Activated T-helper 1 cell treated with anti-CD3 and anti-CD28 coated beads, Interleukin-2, amount 50 U/mL, for 16 hours (primary cell): ENCODE measurements around the gene PCIF1.
A peak's percentile ranks its signal among the peaks of the same experiment; 100 is the strongest.
"Not testable (repeated sequence)": the region's sequence is repeated elsewhere in the genome, so short reads cannot be mapped to it uniquely, and the experiment has no call there.

Experiments used
- DNase-seq, 2 donors: peaks; one replicate each; pipeline ENCODE4 v3.0.0-alpha.2; 2020; ENCODE audit warnings: low read depth in 1 of 2, low spot score in 1 of 2

The PCIF1 gene

DNA sequence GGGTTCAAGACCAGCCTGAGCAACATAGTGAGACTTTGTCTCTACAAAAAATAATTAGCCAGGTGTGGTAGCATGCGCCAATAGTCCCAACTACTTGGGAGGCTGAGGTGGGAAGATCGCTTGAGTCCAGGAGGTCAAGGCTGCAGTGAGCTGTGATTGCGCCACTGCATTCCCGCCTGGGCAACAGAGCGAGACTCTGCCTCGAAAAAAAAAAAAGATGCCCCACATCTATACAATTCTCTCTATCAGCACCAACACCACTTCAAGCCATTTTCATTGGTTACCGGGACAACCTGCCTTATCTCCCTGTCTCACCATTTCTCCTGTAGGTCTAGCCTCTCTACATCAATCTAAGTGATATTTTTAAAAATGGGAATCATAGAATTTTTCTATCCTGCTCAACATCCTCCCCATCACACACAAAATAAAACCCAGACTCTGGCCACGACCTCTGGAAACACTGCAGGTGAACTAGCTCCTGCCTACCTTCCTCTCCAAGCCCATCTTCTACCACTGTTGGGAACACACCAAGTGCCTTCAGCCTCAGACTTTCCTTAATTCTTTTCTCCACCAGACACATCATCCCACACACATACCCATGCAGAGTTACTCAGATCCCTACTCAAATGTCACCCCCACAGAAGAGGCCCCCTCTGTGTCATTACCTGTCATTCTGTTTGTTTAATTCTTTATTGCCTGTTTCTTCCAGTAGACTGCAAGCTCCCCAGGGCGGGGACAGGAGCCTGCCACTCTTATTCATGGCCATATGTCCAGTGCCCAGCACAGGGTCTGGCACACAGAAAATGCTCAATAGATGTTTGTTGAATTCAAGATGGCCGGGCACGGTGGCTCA is 12.9 kb upstream of the PCIF1 start:
- no peak for DNase-seq

DNA sequence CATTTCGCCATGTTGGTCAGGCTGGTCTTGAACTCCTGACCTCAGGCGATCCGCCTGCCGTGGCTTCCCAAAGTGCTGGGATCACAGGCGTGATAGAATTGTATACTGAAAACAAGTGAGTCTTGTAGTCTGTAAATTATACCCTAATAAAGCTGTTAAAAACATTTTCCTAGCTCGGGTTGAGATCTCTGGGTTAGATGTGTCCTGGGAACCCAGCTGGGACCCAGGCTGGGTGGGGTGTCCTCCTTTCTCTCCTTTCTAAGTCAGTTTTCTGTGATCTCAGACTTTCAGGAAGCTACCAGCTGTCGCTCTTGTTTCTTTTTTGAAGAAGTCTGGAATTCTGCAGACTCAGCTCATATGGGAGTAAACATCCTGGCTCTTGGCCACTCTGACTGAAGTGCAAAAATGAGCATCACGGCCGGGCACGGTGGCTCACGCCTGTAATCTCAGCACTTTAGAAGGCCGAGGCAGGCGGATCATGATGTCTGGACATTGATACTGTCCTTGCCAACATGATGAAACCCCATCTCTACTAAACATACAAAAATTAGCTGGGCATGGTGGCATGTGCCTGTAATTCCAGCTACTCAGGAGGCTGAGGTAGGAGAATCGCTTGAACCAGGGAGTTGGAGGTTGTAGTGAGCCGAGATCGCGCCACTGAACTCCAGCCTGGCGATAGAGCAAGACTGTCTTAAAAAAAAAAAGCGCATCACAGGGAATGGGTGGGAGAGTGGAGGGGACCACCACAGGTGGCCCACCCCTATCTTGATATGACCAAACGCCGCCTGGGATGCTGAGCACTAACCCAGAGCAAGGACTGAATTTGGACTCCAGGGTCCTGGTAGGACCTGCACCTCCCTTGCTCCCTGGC is 9.9 kb upstream of the PCIF1 start:
- DNase-seq = no peak

GRCh38 chr20:45925821-45926506 is 8.5 kb upstream of the PCIF1 start:
- no peak for DNase-seq

DNA sequence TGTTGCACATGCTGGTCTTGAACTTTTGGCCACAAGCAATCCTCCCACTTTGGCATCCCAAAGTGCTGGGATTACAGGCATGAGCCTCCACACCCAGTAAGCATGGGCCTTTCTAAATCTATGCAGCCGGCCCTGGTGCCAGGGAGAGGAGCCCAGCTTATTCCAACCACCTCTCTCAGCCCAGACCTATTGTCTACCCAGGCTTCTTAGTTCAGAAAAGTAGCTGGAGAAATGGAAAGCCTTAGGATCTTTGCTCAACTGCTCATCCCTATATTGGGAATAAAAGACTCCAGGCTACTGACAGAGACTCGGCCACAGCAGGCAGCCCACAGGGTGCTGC is 7.8 kb upstream of the PCIF1 start:
- DNase-seq = no peak

DNA sequence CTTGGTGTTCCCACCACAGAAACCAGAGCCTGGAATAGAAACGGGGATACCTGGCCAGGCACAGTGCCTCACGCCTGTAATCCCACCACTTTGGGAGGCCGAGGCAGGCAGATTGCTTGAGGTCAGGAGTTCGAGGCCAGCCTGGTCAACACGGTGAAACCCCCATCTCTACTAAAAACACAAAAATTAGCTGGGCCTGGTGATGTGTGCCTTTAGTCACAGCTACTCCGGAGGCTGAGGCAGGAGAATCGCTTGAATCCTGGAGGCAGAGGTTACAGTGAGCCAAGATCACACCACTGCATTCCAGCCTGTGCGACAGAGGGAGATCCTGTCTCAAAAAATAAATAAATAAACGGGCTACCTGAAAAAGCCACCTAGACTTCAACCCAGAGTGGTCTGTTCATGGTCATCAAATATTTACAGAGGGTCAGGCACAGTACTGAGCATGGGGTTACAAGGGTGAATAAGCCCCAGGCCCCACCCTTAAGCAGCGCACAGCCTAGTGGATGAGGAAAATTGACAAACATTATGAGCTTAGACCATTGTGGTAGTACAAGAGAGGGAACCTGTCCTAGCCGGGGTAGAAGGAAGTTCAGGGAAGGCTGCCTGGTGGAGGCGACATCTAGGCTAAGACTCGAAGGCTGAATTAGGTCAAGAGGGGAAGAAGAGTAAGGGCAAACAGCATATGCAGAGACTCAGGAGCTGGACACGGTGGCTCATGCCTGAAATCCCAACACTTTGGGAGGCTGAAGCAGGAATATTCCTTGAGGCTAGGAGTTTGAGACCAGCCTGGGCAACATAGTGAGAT is 7.2 kb upstream of the PCIF1 start:
- no peak for DNase-seq

GRCh38 chr20:45931680-45932079 is 2.8 kb upstream of the PCIF1 start:
- DNase-seq = not testable (repeated sequence)

- peak; percentile 26 to 32 for DNase-seq
Measured at GRCh38 chr20:45933266-45934045, 1.0 kb upstream of the PCIF1 start.

DNA sequence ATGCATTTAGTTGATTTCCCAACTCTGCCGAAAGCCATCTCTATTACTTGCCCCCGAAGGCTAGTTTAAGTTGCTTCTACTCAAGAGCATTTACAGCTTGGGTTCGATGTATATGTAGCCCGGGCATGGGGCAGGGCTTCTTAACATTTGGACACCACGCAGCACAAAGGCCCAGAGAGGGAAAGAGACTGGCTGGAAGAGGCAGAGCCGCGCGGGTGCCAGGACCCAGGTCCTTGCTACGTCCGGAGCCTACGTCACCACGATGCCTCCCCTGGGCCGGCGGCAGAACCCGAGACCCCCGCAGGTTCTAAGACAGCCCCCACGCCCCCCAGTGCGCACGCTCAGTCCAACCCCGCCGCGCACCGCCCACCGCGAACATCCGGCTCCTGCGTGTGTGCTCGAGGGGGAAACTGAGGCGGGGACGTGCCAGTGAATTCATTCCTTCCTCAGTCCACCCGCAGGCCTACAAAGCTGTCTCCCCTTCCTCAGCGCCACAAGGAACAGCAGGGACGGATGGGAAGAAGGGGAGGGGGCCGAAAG is 367 bp upstream of the PCIF1 start:
- no peak for DNase-seq

DNA sequence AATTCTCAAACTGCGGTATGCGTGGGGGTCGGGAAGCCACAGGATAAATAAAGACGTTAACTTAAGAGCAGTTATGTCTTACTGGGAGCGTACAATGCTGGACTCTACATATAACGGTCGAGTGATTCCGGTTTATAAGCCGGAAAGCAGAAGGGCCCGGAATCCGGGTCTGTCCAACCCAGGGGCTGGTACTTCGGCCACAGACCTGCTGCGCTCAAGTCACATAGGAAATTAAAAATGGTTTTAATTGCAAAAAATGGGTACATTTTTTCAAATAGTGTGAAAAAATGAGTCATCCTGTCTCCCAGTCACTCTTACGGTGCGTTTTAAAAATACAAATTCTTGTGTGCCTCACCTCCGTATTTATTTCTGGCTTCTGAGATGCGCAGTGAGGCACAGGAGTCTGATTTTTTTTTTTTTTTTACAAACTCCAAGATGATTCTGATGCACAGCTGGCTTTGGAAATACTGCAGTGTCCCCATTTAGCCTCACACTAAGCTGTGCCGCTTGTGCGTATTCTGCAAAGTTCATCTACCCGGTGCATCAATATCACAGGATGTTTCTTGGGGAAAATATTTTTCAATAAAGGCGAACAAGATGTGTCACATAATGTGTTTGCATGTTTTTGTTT is 1.0 kb downstream of the PCIF1 start:
- no peak for DNase-seq

DNA sequence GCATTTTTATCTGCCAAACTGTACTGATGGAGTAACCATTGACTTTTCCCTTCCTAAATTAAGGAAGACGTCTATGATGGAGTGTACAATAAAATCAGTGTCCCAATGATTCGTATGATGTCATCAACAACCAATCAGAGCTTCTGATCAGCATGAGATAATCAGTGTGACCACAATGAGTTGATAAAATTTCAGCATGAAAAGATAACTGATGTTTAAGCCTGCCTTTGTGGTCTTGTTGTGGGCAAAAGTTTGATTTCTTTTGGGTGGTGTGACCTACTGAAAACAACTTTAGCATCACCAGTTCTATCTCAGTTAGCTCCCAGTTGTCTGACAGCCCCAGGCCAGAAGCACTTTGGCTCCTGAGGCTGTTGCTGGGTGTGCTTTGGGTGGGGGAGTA is 3.3 kb downstream of the PCIF1 start:
- DNase-seq = no peak

GRCh38 chr20:45938727-45939438 is 4.4 kb downstream of the PCIF1 start:
- DNase-seq = no peak

GRCh38 chr20:45940053-45940452 is 5.6 kb downstream of the PCIF1 start:
- no peak for DNase-seq

DNA sequence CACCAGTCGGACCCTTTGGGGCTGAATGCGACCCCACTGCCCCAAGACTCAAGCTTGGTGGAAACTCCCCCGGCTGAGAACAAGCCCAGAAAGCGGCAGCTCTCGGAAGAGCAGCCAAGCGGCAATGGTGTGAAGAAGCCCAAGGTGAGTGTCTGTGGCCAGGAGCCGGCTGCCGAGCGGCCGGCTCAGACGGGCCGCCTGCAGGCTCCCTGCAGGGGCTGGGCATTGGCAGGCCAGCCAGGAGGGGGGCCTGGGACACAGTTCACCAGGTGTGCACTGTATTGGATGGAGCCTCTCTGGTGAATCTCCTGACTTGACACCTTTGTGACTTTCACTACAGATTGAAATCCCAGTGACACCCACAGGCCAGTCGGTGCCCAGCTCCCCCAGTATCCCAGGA is 6.0 kb downstream of the PCIF1 start:
- DNase-seq = no peak

DNA sequence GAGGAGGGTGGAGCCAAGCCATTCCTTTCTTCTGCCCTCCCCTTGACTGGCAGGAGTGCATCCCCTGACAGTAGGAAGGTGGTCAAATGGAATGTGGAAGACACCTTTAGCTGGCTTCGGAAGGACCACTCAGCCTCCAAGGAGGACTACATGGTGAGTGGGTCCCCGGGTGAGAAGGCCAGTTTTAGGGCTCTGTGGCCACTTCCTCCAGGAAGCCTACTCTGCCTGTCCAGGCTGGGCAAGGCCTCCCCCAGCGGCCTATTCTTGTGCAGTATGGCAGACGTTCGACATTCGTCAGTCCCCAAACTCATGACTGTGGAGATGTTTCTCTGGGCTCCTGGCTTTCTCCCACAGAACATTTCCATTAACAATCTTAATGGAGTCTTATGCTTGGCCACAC is 9.1 kb downstream of the PCIF1 start:
- no peak for DNase-seq

DNA sequence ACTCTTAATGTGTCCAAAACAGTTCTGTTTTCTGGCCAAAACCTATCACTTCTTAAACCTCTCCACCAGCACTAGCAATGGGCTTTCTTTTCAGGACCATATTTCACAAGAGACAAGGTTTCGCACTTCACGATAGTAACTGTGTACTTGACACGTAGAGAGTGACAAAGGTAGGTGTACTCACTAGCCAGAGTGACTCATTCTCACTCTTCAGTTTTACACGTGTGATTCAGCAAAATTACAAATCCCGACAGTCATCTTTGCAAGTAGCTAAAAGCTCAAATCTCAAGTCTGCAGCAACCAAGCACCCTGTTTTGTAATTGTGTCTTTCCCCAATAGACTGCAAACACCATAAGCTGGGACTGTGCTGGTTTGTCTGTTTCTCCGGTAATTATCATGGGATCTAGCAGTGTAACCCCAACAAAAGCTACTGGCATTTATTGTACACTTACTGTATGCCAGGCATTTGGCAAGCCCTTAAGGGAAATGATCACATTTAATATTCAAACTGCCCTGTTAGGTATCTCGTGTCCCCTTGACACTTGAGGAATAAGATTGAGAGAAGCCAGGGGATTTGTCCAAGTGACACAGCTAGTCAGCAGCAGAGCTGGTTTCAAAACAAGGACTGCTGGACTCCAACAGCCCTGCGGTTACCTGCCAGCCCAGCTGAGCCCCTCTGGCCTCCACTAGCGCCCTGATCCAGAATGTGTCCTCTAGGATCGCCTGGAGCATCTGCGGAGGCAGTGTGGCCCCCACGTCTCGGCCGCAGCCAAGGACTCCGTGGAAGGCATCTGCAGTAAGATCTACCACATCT is 9.9 kb downstream of the PCIF1 start:
- DNase-seq = no peak

DNA sequence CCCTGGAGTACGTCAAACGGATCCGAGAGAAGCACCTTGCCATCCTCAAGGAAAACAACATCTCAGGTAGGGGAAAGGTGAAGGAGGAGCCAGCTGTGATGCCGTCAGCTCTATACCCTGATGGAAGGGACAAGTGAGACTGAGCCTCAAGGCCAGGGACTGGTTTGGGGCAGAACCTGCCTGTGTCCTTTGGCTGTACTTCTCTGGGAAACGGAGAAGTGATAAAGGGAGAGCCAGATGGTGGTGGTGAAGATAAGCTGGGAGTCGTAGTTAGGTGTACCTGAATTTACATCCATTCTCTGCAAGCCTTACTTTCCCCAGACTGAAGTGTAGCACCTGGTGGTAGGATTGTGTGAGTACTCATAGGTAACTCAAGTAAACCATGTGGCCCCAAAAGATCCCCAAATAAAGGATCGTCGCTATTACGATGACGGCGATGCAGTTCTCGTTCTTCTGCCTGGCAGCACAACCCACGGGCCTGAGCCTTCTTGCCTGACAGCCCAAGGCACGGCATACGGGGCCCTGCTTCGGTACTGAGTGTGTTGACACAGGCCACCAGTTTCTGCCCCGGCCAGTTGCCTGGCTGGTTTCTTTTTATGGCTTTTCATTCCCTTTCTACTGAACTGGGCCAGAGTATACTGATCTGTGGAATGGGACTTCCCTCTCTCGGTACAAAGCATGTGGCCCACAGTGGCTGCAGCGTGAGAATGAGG is 10.6 kb downstream of the PCIF1 start:
- no peak for DNase-seq

- no peak for DNase-seq
Measured at GRCh38 chr20:45945678-45946148, 11.2 kb downstream of the PCIF1 start.
